Urinary bladder (tissue), 4 donors: Measurements from ENCODE around the gene MYL5. TPM values are rescaled to one million over a fixed set of nuclear protein-coding genes. Genes with fewer than 3 reads are reported as not detected.

Source experiments
- DNase-seq: peaks from one replicate; pipeline ENCODE4 v3.0.0-alpha.2; 2015; ENCODE audit errors: extremely low spot score
- H3K27ac ChIP-seq: one replicate; pipeline ENCODE4 v1.5.1; 2013; ENCODE audit warnings: low read depth, mild to moderate bottlenecking, moderate library complexity
- H3K36me3 ChIP-seq: one replicate; pipeline ENCODE4 v1.6.1; 2013; ENCODE audit warnings: mild to moderate bottlenecking, moderate library complexity; ENCODE audit not compliant: insufficient read depth
- H3K4me1 ChIP-seq: one replicate; pipeline ENCODE4 v1.6.1; 2013; ENCODE audit warnings: mild to moderate bottlenecking, moderate library complexity; ENCODE audit not compliant: insufficient read depth
- H3K4me3 ChIP-seq: one replicate; pipeline ENCODE4 v1.5.1; 2013; ENCODE audit warnings: low read depth, low read length
- WGBS: extraction: QIAGEN DNeasy Blood & Tissue Kit; methylation state at CpG from one replicate; pipeline ENCODE4 v1.1.7; 2013; 5-methylcytosine and 5-hydroxymethylcytosine counted together
- polyA plus RNA-seq: library from polyadenylated mRNA; stranded (reverse); fragments of 200-250 nt; gene quantifications from one replicate; pipeline ENCODE4 v1.2.3, GENCODE V29; 2013
- total RNA-seq: library from RNA; depleted of rRNA; stranded (reverse); fragments of >200 nt; gene quantifications from one replicate; pipeline ENCODE4 v1.2.3, GENCODE V29; 2014
- donor health status: healthy with polysubstance abuse.
- donor health status: healthy.

MYL5 gene, protein sequence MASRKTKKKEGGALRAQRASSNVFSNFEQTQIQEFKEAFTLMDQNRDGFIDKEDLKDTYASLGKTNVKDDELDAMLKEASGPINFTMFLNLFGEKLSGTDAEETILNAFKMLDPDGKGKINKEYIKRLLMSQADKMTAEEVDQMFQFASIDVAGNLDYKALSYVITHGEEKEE
- 11.8 TPM for total RNA-seq
- polyA plus RNA-seq, result 7.1 TPM

DNA sequence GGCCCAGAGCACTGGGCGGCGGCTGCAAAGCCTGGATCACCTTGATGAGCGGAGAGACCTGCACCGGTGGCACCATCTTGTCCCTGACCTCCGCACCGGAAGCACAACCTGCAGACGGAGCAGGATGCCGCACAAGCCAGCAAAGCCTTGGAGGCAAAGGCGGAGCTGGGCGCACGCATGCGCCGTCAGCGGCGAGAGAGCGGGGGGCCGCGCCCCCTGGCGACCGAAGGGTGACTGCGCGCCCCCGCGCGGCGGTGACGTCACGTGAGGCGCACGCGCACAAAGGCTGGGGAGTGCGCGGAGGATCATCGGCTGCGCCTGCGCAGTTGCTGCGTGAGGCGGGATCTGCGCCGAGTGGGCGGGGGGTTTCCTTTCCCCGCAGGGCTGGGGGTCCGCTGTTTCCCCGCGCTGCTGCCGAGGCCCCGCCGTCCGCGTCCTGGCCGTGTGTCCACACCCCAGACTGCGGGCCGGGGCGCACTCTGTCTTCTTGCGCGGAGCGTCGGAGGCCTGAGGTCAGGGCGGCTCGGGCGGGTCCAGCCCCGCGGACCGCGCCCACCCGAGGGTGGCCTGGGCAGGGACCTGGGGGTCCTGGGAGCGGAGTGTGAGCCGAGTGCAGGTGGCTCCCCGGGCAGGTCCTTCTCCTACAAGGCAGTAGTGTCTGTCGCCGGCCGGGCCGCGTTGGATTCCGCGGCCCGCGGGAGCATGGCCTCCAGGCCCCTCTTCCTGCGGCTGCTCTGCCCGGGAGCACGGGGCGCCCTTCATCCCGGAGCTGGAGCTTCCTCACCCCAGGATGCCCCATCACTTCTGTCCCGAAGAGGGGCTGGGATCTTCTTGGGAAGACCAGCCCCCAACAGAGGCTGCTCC is at the start of gene MYL5, which contains the start of gene ATP5ME:
Gene MYL5 (plus strand): TSS at position 371 of the 864 bp plus-strand sequence. CDS start 3,485 bp downstream, outside the sequence.
Gene ATP5ME (minus strand): TSS at position 105 of the 864 bp plus-strand sequence. CDS start 29 bp downstream, at position 76.
- no peaks in the 10 kb centered on the region for H3K4me1 ChIP-seq
- under 1% methylated on average over 84 of the region's 84 CpGs for WGBS

DNA sequence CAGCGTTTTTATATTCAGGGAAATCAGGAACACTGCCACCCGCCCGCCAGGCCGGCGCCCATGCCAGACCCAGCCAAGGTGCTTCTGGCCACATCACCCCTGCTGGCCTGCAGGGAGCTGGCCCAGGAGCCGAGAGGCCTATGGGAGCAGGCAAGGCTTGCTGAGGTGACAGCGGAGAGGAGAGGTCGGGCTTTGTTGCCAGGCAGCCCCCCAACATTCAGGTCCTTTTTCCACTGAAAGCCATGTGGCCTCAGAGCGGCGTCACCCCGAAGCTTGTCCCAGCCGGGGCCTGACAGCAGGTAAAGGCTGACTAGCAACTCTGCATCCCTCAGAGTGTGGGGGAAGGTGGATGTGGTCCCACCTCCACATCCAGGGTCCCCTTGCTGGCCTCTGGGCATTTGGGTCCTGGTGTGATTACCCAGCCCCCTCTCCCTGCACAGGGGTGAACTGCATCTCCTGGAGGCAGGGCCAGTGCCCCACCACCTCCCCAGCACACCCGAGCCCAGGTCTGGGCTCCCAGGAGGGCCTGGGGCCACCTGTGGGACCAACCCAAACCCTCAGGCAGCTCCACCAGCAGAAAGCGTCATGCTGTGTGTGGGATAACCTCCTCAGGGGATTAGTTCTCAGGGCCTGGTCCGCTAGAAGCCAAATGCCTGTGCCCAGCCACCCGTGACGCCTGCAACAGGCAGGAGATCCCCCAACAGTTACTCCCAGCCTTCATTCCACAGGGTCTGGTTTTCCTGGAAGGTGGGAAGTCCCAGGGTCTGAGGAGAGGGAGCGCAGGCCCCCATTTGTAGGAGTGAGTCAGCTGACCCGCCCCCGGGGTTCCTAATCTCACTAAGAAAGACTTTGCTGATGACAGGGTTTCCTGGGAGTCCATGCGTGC is 49.4 kb upstream of the MYL5 start, which contains the start of gene PDE6B:
Gene PDE6B (plus strand): TSS at position 869 of the 886 bp plus-strand sequence. CDS start 54 bp downstream, outside the sequence.
- WGBS, result 65% methylated on average over 21 of the region's 21 CpGs
- DNase-seq, result no peak
- H3K4me1 ChIP-seq, result no peaks in the 10 kb centered on the region
- no peaks in the 10 kb centered on the region for H3K36me3 ChIP-seq
- H3K27ac ChIP-seq, result no peak within 1 kb of the TSS
- no peak within 1 kb of the TSS for H3K4me3 ChIP-seq

More for the DNA sequence above, at the start of gene MYL5, which contains the start of gene ATP5ME:
- peak within 1 kb of the TSS; percentile 90 for H3K27ac ChIP-seq
- peak within 1 kb of the TSS; percentile 86 for H3K4me3 ChIP-seq
- H3K36me3 ChIP-seq, result no peaks in the 10 kb centered on the region
- DNase-seq, result peak; percentile 89

DNA sequence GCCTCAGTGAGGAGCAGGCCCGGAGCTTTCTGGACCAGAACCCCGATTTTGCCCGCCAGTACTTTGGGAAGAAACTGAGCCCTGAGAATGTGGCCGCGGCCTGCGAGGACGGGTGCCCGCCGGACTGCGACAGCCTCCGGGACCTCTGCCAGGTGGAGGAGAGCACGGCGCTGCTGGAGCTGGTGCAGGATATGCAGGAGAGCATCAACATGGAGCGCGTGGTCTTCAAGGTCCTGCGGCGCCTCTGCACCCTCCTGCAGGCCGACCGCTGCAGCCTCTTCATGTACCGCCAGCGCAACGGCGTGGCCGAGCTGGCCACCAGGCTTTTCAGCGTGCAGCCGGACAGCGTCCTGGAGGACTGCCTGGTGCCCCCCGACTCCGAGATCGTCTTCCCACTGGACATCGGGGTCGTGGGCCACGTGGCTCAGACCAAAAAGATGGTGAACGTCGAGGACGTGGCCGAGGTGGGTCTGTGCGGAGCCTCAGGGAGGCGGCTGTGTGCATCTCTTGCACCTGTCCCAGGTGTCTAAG is 48.6 kb upstream of the MYL5 start:
- Histone ChIP-seq H3K27ac (no peak overlapping the region), H3K4me1 (no peaks in the 10 kb centered on the region), H3K4me3 (no peak overlapping the region), H3K36me3 (no peaks in the 10 kb centered on the region)
- no peak for DNase-seq
- 92% methylated on average over 39 of the region's 39 CpGs for WGBS

DNA sequence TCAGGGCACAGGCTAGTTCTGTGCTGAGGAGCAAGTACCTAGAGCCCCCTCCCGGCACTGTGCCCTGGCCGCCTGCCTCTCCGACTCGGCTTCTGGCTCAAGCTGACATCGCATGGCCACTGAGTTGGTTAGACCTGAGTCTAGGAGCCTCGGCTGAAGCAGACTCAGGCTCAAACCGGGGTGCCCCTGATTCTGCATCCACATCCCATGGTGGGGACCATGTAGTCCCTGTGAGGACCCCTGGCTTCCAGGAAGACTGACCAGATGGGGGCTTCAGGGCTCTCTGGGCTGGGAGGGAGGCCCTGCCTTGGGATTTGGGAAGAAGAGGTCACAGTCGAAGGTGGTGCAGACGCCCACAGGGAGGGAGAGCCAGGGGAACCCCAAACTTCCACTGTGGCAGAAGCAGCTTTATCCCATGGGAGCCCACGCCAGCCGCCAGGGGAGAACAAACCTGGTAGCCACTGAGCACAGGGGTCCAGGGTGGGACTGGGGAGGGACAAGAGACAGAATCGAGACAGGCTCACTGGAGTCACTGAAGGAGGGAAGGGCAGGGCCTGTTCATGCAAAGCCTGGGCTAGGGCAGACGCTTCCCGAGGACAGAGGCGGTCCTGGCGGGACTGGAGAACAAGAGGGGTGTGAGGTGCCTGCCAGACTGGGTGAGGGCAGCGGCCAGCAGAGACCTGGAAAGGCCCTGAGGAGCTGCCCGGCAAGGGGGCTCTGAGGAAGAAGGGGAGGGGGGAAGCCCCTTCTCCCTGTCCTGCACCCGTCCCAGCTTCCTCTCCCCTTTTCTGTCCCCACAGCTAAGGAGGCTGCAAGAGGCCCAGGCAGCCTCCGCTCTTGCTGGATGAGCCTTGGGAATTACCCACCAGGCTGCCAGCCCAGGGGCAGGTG is 47.9 kb upstream of the MYL5 start:
- H3K4me3 ChIP-seq, result no peak overlapping the region
- H3K36me3 ChIP-seq, result no peaks in the 10 kb centered on the region
- H3K27ac ChIP-seq, result no peak overlapping the region
- no peaks in the 10 kb centered on the region for H3K4me1 ChIP-seq
- DNase-seq, result no peak
- 69% methylated on average over 20 of the region's 20 CpGs for WGBS

DNA sequence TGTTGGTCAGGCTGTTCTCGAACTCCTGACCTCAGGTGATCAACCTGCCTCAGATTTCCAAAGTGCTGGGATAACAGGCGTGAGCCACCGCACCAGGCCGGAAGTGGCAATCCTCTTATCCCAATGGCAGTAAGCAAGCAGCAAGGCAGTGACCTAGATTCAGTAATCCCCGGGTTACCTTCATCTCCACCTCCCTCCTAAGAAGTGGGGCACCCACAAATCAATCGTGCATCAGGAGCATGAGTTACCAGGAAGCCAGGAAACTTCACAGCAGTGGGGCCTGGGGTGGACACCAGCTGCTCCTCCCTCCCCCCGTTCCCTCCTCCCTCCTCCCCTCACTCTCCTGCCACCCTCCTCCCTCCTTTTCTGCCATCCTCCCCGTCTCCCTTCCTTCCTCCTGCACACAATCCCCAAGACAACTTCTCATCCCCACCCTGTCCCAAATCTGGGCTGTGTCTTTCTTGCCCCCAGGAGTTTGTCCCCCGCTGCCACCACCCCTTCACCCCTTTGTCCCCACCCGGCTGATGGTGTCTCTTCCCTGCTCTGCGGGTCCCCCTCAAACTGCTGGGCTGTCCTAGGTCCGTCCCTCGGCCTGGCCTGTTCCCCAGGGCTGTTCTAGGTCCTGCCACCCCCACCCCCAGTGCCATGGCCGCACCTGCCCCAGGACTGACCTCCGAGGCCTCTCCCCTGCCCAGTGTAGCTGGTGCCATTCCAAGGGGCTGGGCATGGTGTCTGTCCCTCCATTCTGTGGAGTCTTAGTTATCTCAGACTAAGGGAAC is 46.8 kb upstream of the MYL5 start:
- no peak overlapping the region for H3K27ac ChIP-seq
- H3K4me1 ChIP-seq, result no peaks in the 10 kb centered on the region
- 73% methylated on average over 14 of the region's 15 CpGs for WGBS
- H3K4me3 ChIP-seq, result no peak overlapping the region
- no peaks in the 10 kb centered on the region for H3K36me3 ChIP-seq
- DNase-seq, result no peak

DNA sequence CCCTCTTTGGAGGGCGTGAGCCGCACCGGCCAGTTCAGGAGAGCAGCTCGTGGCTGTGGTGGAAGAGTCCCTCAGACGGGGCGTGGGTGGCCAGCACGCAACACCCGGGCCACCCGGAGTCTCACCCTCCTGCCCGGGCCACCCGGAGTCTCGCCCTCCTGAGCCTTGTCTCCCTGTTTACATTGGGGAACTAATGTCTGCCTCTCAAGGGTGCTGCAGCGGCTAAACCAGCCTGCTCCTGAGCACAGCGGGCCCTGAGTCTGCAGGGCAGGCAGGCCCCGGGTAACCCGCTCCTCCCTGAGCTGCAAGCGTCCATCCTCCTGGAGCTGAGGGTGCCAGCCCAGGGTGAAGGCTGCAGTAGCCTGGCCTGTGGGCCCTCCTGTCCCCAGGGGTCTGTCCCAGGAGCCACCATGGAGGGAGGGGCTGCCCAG is 46.0 kb upstream of the MYL5 start:
- 91% methylated on average over 17 of the region's 17 CpGs for WGBS
- no peak overlapping the region for H3K4me3 ChIP-seq
- no peaks in the 10 kb centered on the region for H3K36me3 ChIP-seq
- H3K4me1 ChIP-seq, result no peaks in the 10 kb centered on the region
- DNase-seq, result no peak
- no peak overlapping the region for H3K27ac ChIP-seq

DNA sequence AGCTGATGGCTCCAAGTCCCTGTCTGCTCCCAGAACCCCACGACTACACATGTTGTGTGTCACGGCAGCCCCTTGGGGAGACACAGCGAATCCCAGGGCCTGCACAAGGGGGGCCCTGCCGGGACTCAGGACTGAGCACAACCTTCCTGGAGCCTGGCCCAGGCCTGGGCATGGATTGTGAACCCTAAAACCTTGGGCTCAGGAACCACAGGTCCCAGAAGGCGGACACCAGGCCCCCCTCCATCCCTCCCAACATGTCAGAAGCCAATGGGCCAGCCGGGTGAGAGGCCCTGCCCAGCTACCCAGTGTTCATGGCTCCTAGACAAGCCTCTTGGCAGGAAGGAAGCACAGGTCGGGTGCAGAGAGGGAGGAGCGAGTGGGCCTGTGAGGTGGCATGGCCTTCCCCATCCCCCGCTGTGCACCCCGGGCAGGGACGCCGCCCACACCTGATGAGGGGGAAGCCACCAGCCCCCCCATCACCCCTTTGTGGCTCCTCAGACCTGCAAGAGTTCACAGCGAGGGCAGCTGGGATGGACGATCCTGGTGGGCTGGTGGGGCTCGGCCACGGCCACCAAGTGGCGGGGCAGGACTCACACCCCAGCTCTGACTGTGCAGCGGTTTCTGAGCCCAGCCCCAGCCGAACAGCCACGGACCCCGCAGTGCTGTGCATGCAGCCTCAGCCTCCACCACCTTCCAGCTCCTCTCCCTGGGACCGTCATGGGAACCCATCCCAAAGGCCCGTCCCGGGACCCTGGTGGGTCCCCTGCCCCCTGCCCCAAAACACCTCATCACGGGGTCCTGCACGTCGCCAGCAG is 45.3 kb upstream of the MYL5 start:
- Histone ChIP-seq H3K27ac (no peak overlapping the region), H3K4me3 (no peak overlapping the region), H3K4me1 (no peaks in the 10 kb centered on the region), H3K36me3 (no peaks in the 10 kb centered on the region)
- WGBS, result 84% methylated on average over 27 of the region's 27 CpGs
- no peak for DNase-seq

DNA sequence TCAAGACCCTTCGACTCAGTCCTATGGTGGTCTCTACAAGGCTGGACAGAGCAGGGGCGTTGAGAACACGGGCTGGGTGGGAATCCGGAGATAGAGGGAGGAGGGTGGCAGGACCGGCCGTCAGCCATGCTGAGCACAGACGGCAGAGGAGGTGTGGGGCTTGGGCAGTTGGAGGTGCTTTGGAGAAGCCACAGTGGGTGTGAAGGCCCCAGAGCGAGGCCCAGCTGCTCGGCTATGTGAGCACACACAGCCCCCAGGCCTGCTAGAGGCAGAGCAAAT is 44.8 kb upstream of the MYL5 start:
- Histone ChIP-seq H3K4me3 (no peak overlapping the region), H3K27ac (no peak overlapping the region), H3K4me1 (no peaks in the 10 kb centered on the region), H3K36me3 (no peaks in the 10 kb centered on the region)
- no peak for DNase-seq
- WGBS, result 74% methylated on average over 9 of the region's 9 CpGs

DNA sequence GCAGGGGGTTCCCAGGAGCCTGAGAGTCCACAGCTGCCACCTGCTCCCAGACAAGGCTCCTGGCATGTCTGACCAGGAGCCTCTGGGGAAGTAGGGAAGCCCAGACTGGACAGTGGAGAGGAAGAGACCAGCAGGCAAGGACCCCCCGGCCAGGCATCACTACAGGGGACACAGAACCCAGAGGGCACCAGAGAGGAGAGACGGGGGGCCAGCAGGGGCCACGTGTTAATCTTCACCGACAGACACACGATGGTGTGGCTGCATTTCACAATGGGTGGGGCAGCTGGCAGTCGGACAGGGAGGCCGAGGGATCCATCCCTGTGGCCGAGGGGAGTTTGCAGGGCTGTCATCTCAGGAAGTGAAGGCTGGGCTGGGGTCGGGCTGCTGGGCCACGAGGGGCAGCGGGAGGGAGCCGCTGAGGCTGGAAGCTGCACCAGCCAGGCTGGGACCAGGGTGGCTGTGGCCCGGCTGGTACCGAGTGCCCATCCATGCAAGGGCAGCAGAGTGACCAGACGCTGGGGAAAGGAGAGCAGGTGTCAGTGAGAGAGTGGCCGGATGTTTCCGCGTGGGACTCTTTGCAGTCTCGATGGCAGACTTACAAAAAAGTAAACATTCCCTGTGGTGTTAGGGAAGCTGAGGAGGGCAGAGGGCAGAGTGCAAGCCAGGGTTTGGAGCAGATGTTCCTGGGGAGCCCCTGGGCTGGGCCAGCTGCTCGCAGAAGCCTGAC is 44.3 kb upstream of the MYL5 start:
- WGBS, result 54% methylated on average over 20 of the region's 20 CpGs
- DNase-seq, result no peak
- no peak overlapping the region for H3K4me3 ChIP-seq

DNA sequence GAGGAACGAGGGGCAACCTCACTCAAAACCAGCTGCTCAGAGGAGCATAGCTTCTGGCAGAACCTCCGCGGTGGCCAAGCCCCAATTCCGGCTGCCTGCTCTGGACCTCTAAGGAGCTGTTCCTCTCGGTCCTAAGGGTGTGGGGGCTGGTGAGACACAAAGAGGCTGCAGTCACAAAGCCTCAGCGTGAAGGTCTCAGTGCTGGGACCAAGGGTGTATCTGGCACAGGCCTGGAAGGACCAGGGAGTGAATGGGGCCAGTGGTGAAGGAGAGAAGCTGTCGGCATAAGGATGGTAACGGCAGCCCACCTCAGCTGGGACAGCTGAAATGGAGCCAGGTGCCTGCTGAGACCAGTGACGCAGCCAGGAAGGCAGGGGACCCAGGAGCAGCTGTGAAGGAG is 43.7 kb upstream of the MYL5 start:
- no peak for DNase-seq
- Histone ChIP-seq H3K4me3 (no peak overlapping the region), H3K36me3 (no peaks in the 10 kb centered on the region), H3K27ac (no peak overlapping the region), H3K4me1 (no peaks in the 10 kb centered on the region)
- 73% methylated on average over 9 of the region's 9 CpGs for WGBS

More for the DNA sequence above, 44.3 kb upstream of the MYL5 start:
- H3K4me1 ChIP-seq, result no peaks in the 10 kb centered on the region
- H3K36me3 ChIP-seq, result no peaks in the 10 kb centered on the region
- no peak overlapping the region for H3K27ac ChIP-seq
